OCI-M2 (cell line): ENCODE measurements around the gene COL7A1.
A peak's percentile ranks its signal among the peaks of the same experiment; 100 is the strongest.

Experiments used
- DNase-seq: peaks from one replicate; lab custom pipeline; 2025; ENCODE audit not compliant: unreplicated experiment; lab: John Stamatoyannopoulos, UW

The COL7A1 gene

GRCh38 chr3:48595075-48595525 lies at the start of gene COL7A1:
Gene COL7A1, minus strand, starts transcription at chr3:48595329. Its CDS starts 170 bp downstream, at chr3:48595159.
- no peak for DNase-seq

GRCh38 chr3:48642605-48643004 lies 47.5 kb upstream of the COL7A1 start:
- DNase-seq, result no peak

GRCh38 chr3:48641396-48641795 lies 46.3 kb upstream of the COL7A1 start:
- DNase-seq, result no peak

- DNase-seq, result no peak
Observed at GRCh38 chr3:48639944-48640606, 44.9 kb upstream of the COL7A1 start.

- no peak for DNase-seq
Observed at GRCh38 chr3:48637305-48637704, 42.2 kb upstream of the COL7A1 start.

GRCh38 chr3:48636149-48636655 lies 41.1 kb upstream of the COL7A1 start:
- DNase-seq, result no peak

- DNase-seq, result peak; percentile 50
Observed at GRCh38 chr3:48635222-48636021, 40.3 kb upstream of the COL7A1 start, which contains the start of gene SLC26A6. Gene SLC26A6, minus strand, starts transcription at chr3:48635461. Its CDS starts 68 bp downstream, at chr3:48635393.

- DNase-seq, result peak; percentile 9
Observed at GRCh38 chr3:48634661-48635221, 39.6 kb upstream of the COL7A1 start.

GRCh38 chr3:48633743-48634142 lies 38.6 kb upstream of the COL7A1 start:
- no peak for DNase-seq

GRCh38 chr3:48633256-48633655 lies 38.1 kb upstream of the COL7A1 start:
- no peak for DNase-seq

GRCh38 chr3:48631516-48632448 lies 36.7 kb upstream of the COL7A1 start:
- no peak for DNase-seq

- no peak for DNase-seq
Observed at GRCh38 chr3:48630833-48631232, 35.7 kb upstream of the COL7A1 start.

GRCh38 chr3:48630407-48630806 lies 35.3 kb upstream of the COL7A1 start:
- DNase-seq, result no peak

- no peak for DNase-seq
Observed at GRCh38 chr3:48629894-48630293, 34.8 kb upstream of the COL7A1 start.

- DNase-seq, result no peak
Observed at GRCh38 chr3:48628277-48629017, 33.3 kb upstream of the COL7A1 start.

GRCh38 chr3:48625600-48625999 lies 30.5 kb upstream of the COL7A1 start:
- DNase-seq, result no peak

GRCh38 chr3:48624767-48625166 lies 29.6 kb upstream of the COL7A1 start:
- no peak for DNase-seq

- no peak for DNase-seq
Observed at GRCh38 chr3:48623851-48624547, 28.9 kb upstream of the COL7A1 start.

- DNase-seq, result no peak
Observed at GRCh38 chr3:48621461-48621869, 26.3 kb upstream of the COL7A1 start, which contains the start of gene TMEM89. Gene TMEM89, minus strand, starts transcription at chr3:48621769. Its CDS starts 13 bp downstream, at chr3:48621756.
